DND-41 (cell line): ENCODE results near the gene HOXA3.

Source experiments
- ATAC-seq: fragments of 200-7000 bp; cut with Tn5 transposase; 3 replicates; pipeline ENCODE4 v1.9.1; 2021; ENCODE audit warnings: low read depth; ENCODE audit not compliant: insufficient read depth
- DNase-seq: peaks from one replicate; pipeline ENCODE4 v3.0.0-alpha.2; 2020
- H2AFZ ChIP-seq: 2 replicates; pipeline ENCODE4 v1.6.0; 2012; ENCODE audit warnings: low read depth, low read length
- H3K27ac ChIP-seq: 2 replicates; pipeline ENCODE4 v1.5.1; 2012; ENCODE audit warnings: low read length, inconsistent platforms
- H3K27me3 ChIP-seq: fragments of 200-600 bp; sonication (generic); 2 replicates; pipeline ENCODE4 v1.6.0; 2012; ENCODE audit warnings: low read length, mild to moderate bottlenecking, inconsistent platforms; ENCODE audit not compliant: insufficient read depth, poor library complexity
- H3K36me3 ChIP-seq: 2 replicates; pipeline ENCODE4 v1.5.1; 2012; ENCODE audit warnings: low read length, inconsistent platforms; ENCODE audit not compliant: insufficient read depth
- H3K4me1 ChIP-seq: 2 replicates; pipeline ENCODE4 v1.5.1; 2012; ENCODE audit warnings: mild to moderate bottlenecking, low read length; ENCODE audit not compliant: insufficient read depth
- H3K4me2 ChIP-seq: 2 replicates; pipeline ENCODE4 v1.6.0; 2012; ENCODE audit warnings: mild to moderate bottlenecking, moderate library complexity, low read length, inconsistent platforms; ENCODE audit not compliant: insufficient read depth
- H3K4me3 ChIP-seq, 2 experiments: fragments of 200-600 bp in 1 of 2; shearing (Covaris generic) in 1 of 2; 2 replicates each; pipeline ENCODE4 v1.5.1; 2012 to 2016; ENCODE audit warnings: inconsistent platforms in 2 of 2, low read length in 2 of 2, mild to moderate bottlenecking in 2 of 2, low read depth in 1 of 2, moderate library complexity in 1 of 2
- H3K79me2 ChIP-seq: 2 replicates; pipeline ENCODE4 v1.6.0; 2012; ENCODE audit warnings: low read length, inconsistent platforms; ENCODE audit not compliant: insufficient read depth
- H3K9ac ChIP-seq: 2 replicates; pipeline ENCODE4 v1.6.0; 2012; ENCODE audit warnings: low read depth, mild to moderate bottlenecking, inconsistent platforms, low read length, moderate library complexity
- H3K9me3 ChIP-seq: 2 replicates; pipeline ENCODE4 v1.5.1; 2012; ENCODE audit warnings: low read length, moderate library complexity, mild to moderate bottlenecking, inconsistent platforms; ENCODE audit not compliant: insufficient read depth, severe bottlenecking
- H4K20me1 ChIP-seq: 2 replicates; pipeline ENCODE4 v1.6.0; 2012; ENCODE audit warnings: low read length; ENCODE audit not compliant: insufficient read depth
- CTCF ChIP-seq: IDR thresholded peaks from 2 replicates; pipeline ENCODE4 v1.5.1; 2012; ENCODE audit warnings: borderline replicate concordance, low read length, moderate library complexity, mild to moderate bottlenecking; ENCODE audit not compliant: poor library complexity, severe bottlenecking; ENCODE audit errors: extremely low read depth
- EZH2 ChIP-seq: IDR thresholded peaks from 3 replicates; pipeline ENCODE4 v1.6.1; 2012; ENCODE audit warnings: borderline replicate concordance, low read depth, mild to moderate bottlenecking, moderate library complexity, low read length, inconsistent platforms; ENCODE audit not compliant: severe bottlenecking

HOXA3 gene

GRCh38 chr7:27182285-27182841 lies 30.0 kb upstream of the HOXA3 start:
- Histone ChIP-seq H3K4me1 (peaks cover 1% of the 10 kb centered on the region), H3K9me3 (no peaks in the 10 kb centered on the region), H3K27me3 (peaks cover 8% of the 10 kb centered on the region), H3K36me3 (no peaks in the 10 kb centered on the region), H4K20me1 (no peaks in the 10 kb centered on the region), H2AFZ (no peak overlapping the region), H3K4me2 (no peak overlapping the region), H3K27ac (no peak overlapping the region), H3K79me2 (no peaks in the 10 kb centered on the region), H3K9ac (no peak overlapping the region), H3K4me3 (no peak overlapping the region)
- ATAC-seq (no peak), DNase-seq (no peak)
- TF ChIP-seq CTCF = no peak
- TF ChIP-seq EZH2 = no peak

- Histone ChIP-seq H2AFZ (no peak overlapping the region), H3K79me2 (no peaks in the 10 kb centered on the region), H3K36me3 (no peaks in the 10 kb centered on the region), H3K9me3 (no peaks in the 10 kb centered on the region), H3K4me1 (no peaks in the 10 kb centered on the region), H3K27me3 (peaks cover 8% of the 10 kb centered on the region), H3K9ac (no peak overlapping the region), H3K27ac (no peak overlapping the region), H3K4me2 (no peak overlapping the region), H3K4me3 (no peak overlapping the region), H4K20me1 (no peaks in the 10 kb centered on the region)
- no peak for DNase-seq
- no peak for ATAC-seq
- no peak for TF ChIP-seq EZH2
- TF ChIP-seq CTCF = no peak
These were observed 29.5 kb upstream of the HOXA3 start for GRCh38 chr7:27181795-27182275.

- H3K27ac ChIP-seq = no peak overlapping the region
- H4K20me1 ChIP-seq = no peaks in the 10 kb centered on the region
- ATAC-seq = no peak
- H3K4me1 ChIP-seq = no peaks in the 10 kb centered on the region
- H3K27me3 ChIP-seq = peaks cover 3% of the 10 kb centered on the region
- no peaks in the 10 kb centered on the region for H3K36me3 ChIP-seq
- no peak overlapping the region for H2AFZ ChIP-seq
- no peak for DNase-seq
- no peak overlapping the region for H3K9ac ChIP-seq
- TF ChIP-seq CTCF = no peak
- TF ChIP-seq EZH2 = no peak
- H3K79me2 ChIP-seq = no peaks in the 10 kb centered on the region
- no peak overlapping the region for H3K4me2 ChIP-seq
- H3K9me3 ChIP-seq = no peaks in the 10 kb centered on the region
- no peak overlapping the region for H3K4me3 ChIP-seq
These were observed 28.3 kb upstream of the HOXA3 start for GRCh38 chr7:27180431-27181420.
